H9 (cell line): ENCODE results near the gene SP6. TPM values are rescaled to one million over a fixed set of nuclear protein-coding genes. Genes with fewer than 3 reads are reported as not detected.

Experiments used
- DNase-seq: peaks from one replicate; pipeline ENCODE4 v3.0.0-alpha.2; 2017
- H2AFZ ChIP-seq: one replicate; pipeline ENCODE4 v1.6.1; 2013; ENCODE audit warnings: mild to moderate bottlenecking, low read length, control low read depth, moderate library complexity
- H2AK5ac ChIP-seq: 2 replicates; pipeline ENCODE4 v1.6.1; 2013; ENCODE audit warnings: low read length, control low read depth, mixed read lengths; ENCODE audit not compliant: insufficient read length
- H2BK120ac ChIP-seq: one replicate; pipeline ENCODE4 v1.6.1; 2013; ENCODE audit warnings: low read depth, mild to moderate bottlenecking, low read length, control low read depth, inconsistent platforms; ENCODE audit not compliant: poor library complexity, severe bottlenecking
- H2BK12ac ChIP-seq: 2 replicates; pipeline ENCODE4 v1.6.1; 2013; ENCODE audit warnings: low read length, control low read depth, mixed read lengths, low read depth; ENCODE audit not compliant: insufficient read length
- H2BK15ac ChIP-seq: 2 replicates; pipeline ENCODE4 v1.6.1; 2013; ENCODE audit warnings: low read depth, low read length, control low read depth
- H2BK20ac ChIP-seq: one replicate; pipeline ENCODE4 v1.6.1; 2013; ENCODE audit warnings: low read depth, mild to moderate bottlenecking, low read length, control low read depth, inconsistent platforms; ENCODE audit not compliant: poor library complexity, severe bottlenecking
- H2BK5ac ChIP-seq: 2 replicates; pipeline ENCODE4 v1.6.1; 2013; ENCODE audit warnings: low read length, control low read depth, mixed read lengths; ENCODE audit not compliant: insufficient read length
- H3K14ac ChIP-seq: 2 replicates; pipeline ENCODE4 v1.6.1; 2013; ENCODE audit warnings: low read length, control low read depth; ENCODE audit not compliant: insufficient read depth
- H3K18ac ChIP-seq: 2 replicates; pipeline ENCODE4 v1.6.1; 2013; ENCODE audit warnings: low read depth, mild to moderate bottlenecking, mixed read lengths, low read length, control low read depth; ENCODE audit not compliant: insufficient read length
- H3K23ac ChIP-seq: 2 replicates; pipeline ENCODE4 v1.6.1; 2013; ENCODE audit warnings: low read length, control low read depth, mixed read lengths, low read depth; ENCODE audit not compliant: insufficient read length
- H3K23me2 ChIP-seq: 2 replicates; pipeline ENCODE4 v1.6.1; 2013; ENCODE audit warnings: low read depth, mild to moderate bottlenecking, mixed read lengths, low read length, control low read depth; ENCODE audit not compliant: insufficient read length, poor library complexity, severe bottlenecking
- H3K27ac ChIP-seq: 2 replicates; pipeline ENCODE4 v1.5.1; 2013; ENCODE audit warnings: low read length, control low read depth, mixed read lengths, low read depth; ENCODE audit not compliant: insufficient read length
- H3K27me3 ChIP-seq: 2 replicates; pipeline ENCODE4 v1.6.1; 2013; ENCODE audit warnings: low read length, control low read depth, inconsistent platforms; ENCODE audit not compliant: insufficient read depth
- H3K4ac ChIP-seq: 2 replicates; pipeline ENCODE4 v1.6.1; 2013; ENCODE audit warnings: low read depth, mild to moderate bottlenecking, control low read depth, inconsistent platforms, low read length, moderate library complexity
- H3K4me1 ChIP-seq: 2 replicates; pipeline ENCODE4 v1.6.1; 2013; ENCODE audit warnings: low read length, control low read depth, inconsistent platforms; ENCODE audit not compliant: insufficient read depth
- H3K4me2 ChIP-seq: 2 replicates; pipeline ENCODE4 v1.6.1; 2013; ENCODE audit warnings: low read length, control low read depth, mixed read lengths; ENCODE audit not compliant: insufficient read length, insufficient read depth
- H3K56ac ChIP-seq: 2 replicates; pipeline ENCODE4 v1.6.1; 2013; ENCODE audit warnings: low read depth, mild to moderate bottlenecking, mixed read lengths, low read length, control low read depth; ENCODE audit not compliant: insufficient read length
- H3K79me1 ChIP-seq: 2 replicates; pipeline ENCODE4 v1.6.1; 2013; ENCODE audit warnings: low read depth, mild to moderate bottlenecking, moderate library complexity, low read length, control low read depth, inconsistent platforms; ENCODE audit not compliant: insufficient read depth, poor library complexity, severe bottlenecking
- H3K79me2 ChIP-seq: 2 replicates; pipeline ENCODE4 v1.6.1; 2013; ENCODE audit warnings: low read length, control low read depth, inconsistent platforms; ENCODE audit not compliant: insufficient read depth
- H3K9ac ChIP-seq: 2 replicates; pipeline ENCODE4 v1.6.1; 2013; ENCODE audit warnings: low read length, control low read depth, mixed read lengths; ENCODE audit not compliant: insufficient read length; ENCODE audit errors: extremely low read depth
- H3K9me3 ChIP-seq: one replicate; pipeline ENCODE4 v1.6.1; 2013; ENCODE audit warnings: low read depth, low read length, inconsistent platforms; ENCODE audit not compliant: control insufficient read depth
- H3T11ph ChIP-seq: one replicate; pipeline ENCODE4 v1.6.1; 2013; ENCODE audit warnings: mild to moderate bottlenecking, low read length, control low read depth, inconsistent platforms
- H4K20me1 ChIP-seq: one replicate; pipeline ENCODE4 v1.6.1; 2013; ENCODE audit not compliant: control insufficient read depth, insufficient read length, insufficient read depth
- H4K5ac ChIP-seq: 2 replicates; pipeline ENCODE4 v1.6.1; 2013; ENCODE audit warnings: low read depth, mild to moderate bottlenecking, mixed read lengths, low read length, control low read depth; ENCODE audit not compliant: insufficient read length
- H4K8ac ChIP-seq: replicated peaks from 2 replicates; pipeline ENCODE4 v1.6.1; 2013; ENCODE audit warnings: low read length, control low read depth, mixed read lengths, low read depth; ENCODE audit not compliant: insufficient read length
- H4K91ac ChIP-seq: 2 replicates; pipeline ENCODE4 v1.6.1; 2013; ENCODE audit warnings: low read depth, mild to moderate bottlenecking, moderate library complexity, mixed read lengths, low read length, control low read depth; ENCODE audit not compliant: insufficient read length
- H3K27ac Mint-ChIP-seq, 3 experiments: 2 replicates in 2 of 3; 3 replicates in 1 of 3; pipeline ENCODE4 v1.8.0; 2020 to 2021; ENCODE audit warnings: mixed read lengths in 3 of 3, mild to moderate bottlenecking in 1 of 3, moderate library complexity in 1 of 3
- H3K27me3 Mint-ChIP-seq: 2 replicates; pipeline ENCODE4 v1.8.0; 2021; ENCODE audit warnings: low read depth, mild to moderate bottlenecking, moderate library complexity, mixed read lengths
- H3K36me3 Mint-ChIP-seq, 3 experiments: 2 replicates in 2 of 3; 3 replicates in 1 of 3; pipeline ENCODE4 v1.8.0; 2020 to 2021; ENCODE audit warnings: low read depth in 3 of 3, mixed read lengths in 3 of 3; ENCODE audit not compliant: insufficient read depth in 1 of 3
- H3K4me1 Mint-ChIP-seq, 2 experiments: 2 replicates each; pipeline ENCODE4 v1.8.0; 2020; ENCODE audit warnings: mixed read lengths in 2 of 2
- H3K4me3 Mint-ChIP-seq, 2 experiments: 2 replicates in 1 of 2; 3 replicates in 1 of 2; pipeline ENCODE4 v1.8.0; 2020 to 2021; ENCODE audit warnings: mild to moderate bottlenecking in 2 of 2, mixed read lengths in 2 of 2, moderate library complexity in 1 of 2
- H3K9me3 Mint-ChIP-seq, 2 experiments: 2 replicates in 1 of 2; 3 replicates in 1 of 2; pipeline ENCODE4 v1.8.0; 2020; ENCODE audit warnings: mild to moderate bottlenecking in 2 of 2, mixed read lengths in 2 of 2, moderate library complexity in 1 of 2
- WGBS: extraction: QIAGEN DNeasy Blood & Tissue Kit; methylation state at CpG from one replicate; pipeline ENCODE4 v1.1.7; 2013; ENCODE audit warnings: missing lambda C conversion rate, low lambda C conversion rate, mixed read lengths; ENCODE audit not compliant: insufficient read length; ENCODE audit errors: extremely low coverage; 5-methylcytosine and 5-hydroxymethylcytosine counted together
- total RNA-seq: library from RNA; stranded (reverse); gene quantifications from 2 replicates; pipeline ENCODE4 v1.2.1, GENCODE V29; 2021
- TF ChIP-seq, protein P1 (sequence below): fragments of 200-600 bp; sonication (generic); conservative IDR thresholded peaks from 3 replicates; pipeline ENCODE4 v1.8.0; 2021; ENCODE audit warnings: antibody characterized with exemption, mild to moderate bottlenecking

Gene SP6
- total RNA-seq, 1 experiment from 2014 or later, result 0.90 TPM

DNA sequence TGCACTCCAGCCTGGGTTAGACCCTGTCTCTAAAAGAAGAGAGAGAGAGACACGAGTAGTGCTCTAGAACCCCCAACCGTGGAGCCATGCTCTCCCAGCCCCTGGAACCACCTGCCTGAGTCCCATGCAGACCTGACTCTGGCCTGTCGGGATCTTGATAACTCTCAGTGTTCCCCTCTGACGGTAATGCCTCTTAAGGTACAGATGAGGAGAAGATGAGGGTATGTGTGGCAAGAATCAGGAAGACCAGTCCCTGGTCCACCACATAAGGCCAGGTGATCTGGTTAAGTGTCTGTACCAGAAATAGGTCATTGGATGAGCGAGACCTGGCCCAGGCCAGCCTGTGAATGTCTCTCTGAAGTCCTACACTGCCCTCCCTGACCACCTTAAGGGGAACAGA, 47.8 kb downstream of the SP6 start:
- Histone ChIP-seq H3K18ac (no peak overlapping the region), H3K4ac (no peak overlapping the region), H2BK15ac (no peak overlapping the region), H2AK5ac (no peak overlapping the region), H3K27ac (no peak overlapping the region), H4K91ac (no peak overlapping the region), H2BK5ac (no peak overlapping the region), H3K56ac (no peak overlapping the region), H3K9me3 (no peaks in the 10 kb centered on the region), H4K20me1 (no peaks in the 10 kb centered on the region), H4K5ac (no peak overlapping the region), H3K23me2 (no peaks in the 10 kb centered on the region), H3K79me1 (no peaks in the 10 kb centered on the region), H3K27me3 (no peaks in the 10 kb centered on the region; the same call in 1 of the 2 replicates), H2BK20ac (no peak overlapping the region), H2BK12ac (no peak overlapping the region), H3T11ph (no peak overlapping the region), H3K4me2 (no peak overlapping the region), H3K4me1 (no peaks in the 10 kb centered on the region), H2AFZ (no peak overlapping the region), H3K14ac (no peak overlapping the region), H3K79me2 (no peaks in the 10 kb centered on the region), H4K8ac (no peak overlapping the region), H3K9ac (no peak overlapping the region), H2BK120ac (no peak overlapping the region), H3K23ac (no peak overlapping the region)
- Mint-ChIP-seq H3K36me3 (peaks cover 0 to 7% (median 0%) of the 10 kb centered on the region in 3 experiments; a peak in 3 of 7 replicates), H3K4me1 (no peaks in the 10 kb centered on the region), H3K27me3 (peaks cover 7% of the 10 kb centered on the region), H3K9me3 (no peaks in the 10 kb centered on the region), H3K4me3 (no peak overlapping the region), H3K27ac (no peak overlapping the region)
- DNase-seq, result no peak
- WGBS, result no CpG with 5 or more reads among the region's 5 CpGs
- TF ChIP-seq, protein P1, sequence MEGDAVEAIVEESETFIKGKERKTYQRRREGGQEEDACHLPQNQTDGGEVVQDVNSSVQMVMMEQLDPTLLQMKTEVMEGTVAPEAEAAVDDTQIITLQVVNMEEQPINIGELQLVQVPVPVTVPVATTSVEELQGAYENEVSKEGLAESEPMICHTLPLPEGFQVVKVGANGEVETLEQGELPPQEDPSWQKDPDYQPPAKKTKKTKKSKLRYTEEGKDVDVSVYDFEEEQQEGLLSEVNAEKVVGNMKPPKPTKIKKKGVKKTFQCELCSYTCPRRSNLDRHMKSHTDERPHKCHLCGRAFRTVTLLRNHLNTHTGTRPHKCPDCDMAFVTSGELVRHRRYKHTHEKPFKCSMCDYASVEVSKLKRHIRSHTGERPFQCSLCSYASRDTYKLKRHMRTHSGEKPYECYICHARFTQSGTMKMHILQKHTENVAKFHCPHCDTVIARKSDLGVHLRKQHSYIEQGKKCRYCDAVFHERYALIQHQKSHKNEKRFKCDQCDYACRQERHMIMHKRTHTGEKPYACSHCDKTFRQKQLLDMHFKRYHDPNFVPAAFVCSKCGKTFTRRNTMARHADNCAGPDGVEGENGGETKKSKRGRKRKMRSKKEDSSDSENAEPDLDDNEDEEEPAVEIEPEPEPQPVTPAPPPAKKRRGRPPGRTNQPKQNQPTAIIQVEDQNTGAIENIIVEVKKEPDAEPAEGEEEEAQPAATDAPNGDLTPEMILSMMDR, result no peak
